ENCODE data around the gene WDR70. TPM values are rescaled to one million over a fixed set of nuclear protein-coding genes. Genes with fewer than 3 reads are reported as not detected.

The WDR70 gene
- total RNA-seq, 1 experiment from 2014 or later, result 31.3 TPM

- H3K27ac Mint-ChIP-seq (ENCODE audit: low read depth, unreplicated experiment), result no peak overlapping the region
- POLR2A ChIA-PET, result interaction anchor here (1.6 kb wide), 1 partner anchor 11 kb away, joined by 6 read pairs; no protein-coding TSS in a partner anchor
- CTCF ChIA-PET, result interaction anchor here (0.6 to 2.1 kb wide), 4 partner anchors 10 to 768 kb away, joined by 3 to 7 read pairs (median 3); no protein-coding TSS in a partner anchor
Observed at GRCh38 chr5:37424441-37424840, 45.3 kb downstream of the WDR70 start.

DNA sequence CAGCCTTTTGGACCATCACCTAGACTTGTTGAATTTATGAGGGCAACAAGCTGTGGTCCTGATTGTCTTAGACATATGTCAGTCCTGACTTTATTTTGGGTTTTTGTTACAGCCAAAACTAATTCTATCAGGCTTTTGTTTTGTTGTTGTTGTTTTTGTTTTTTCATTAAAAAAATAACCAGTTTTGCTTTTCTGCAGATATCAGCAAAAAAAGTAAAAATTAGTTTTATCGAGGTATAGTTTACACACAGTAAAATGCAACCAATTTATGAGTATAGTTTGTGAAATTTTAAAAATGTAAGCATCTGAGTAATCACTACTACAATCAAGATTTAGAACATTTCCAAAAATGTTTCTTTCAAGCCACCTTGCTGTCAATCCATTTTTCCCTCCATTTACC is 48.9 kb downstream of the WDR70 start:
- Mint-ChIP-seq H3K36me3 (ENCODE audit: insufficient read depth, unreplicated experiment) (peaks cover 19% of the 10 kb centered on the region), H3K4me1 (ENCODE audit: insufficient read depth, unreplicated experiment) (no peaks in the 10 kb centered on the region), H3K27me3 (ENCODE audit: insufficient read depth, unreplicated experiment) (no peaks in the 10 kb centered on the region), H3K27ac (ENCODE audit: low read depth, unreplicated experiment) (no peak overlapping the region), H3K9me3 (ENCODE audit: unreplicated experiment) (no peaks in the 10 kb centered on the region), H3K4me3 (ENCODE audit: unreplicated experiment) (no peak overlapping the region)
- ChIA-PET POLR2A (no interaction called here), CTCF (interaction anchor here (0.5 to 1.6 kb wide), 4 partner anchors 15 to 992 kb away, joined by 3 to 5 read pairs (median 4); no protein-coding TSS in a partner anchor)
- BruUV-seq (replicated peaks), result no TSS peak
- DNase-seq (ENCODE audit: unreplicated experiment), result no peak
- no peak for TF ChIP-seq CTCF (IDR thresholded peaks at IDR 0.05; ENCODE audit: unreplicated experiment)
- intact Hi-C loops (cut with micrococcal nuclease), result no loop called here

More at GRCh38 chr5:37424441-37424840, 45.3 kb downstream of the WDR70 start:
- Mint-ChIP-seq H3K4me3 (ENCODE audit: unreplicated experiment) (no peak overlapping the region), H3K4me1 (ENCODE audit: insufficient read depth, unreplicated experiment) (no peaks in the 10 kb centered on the region), H3K36me3 (ENCODE audit: insufficient read depth, unreplicated experiment) (peaks cover 26% of the 10 kb centered on the region), H3K9me3 (ENCODE audit: unreplicated experiment) (no peaks in the 10 kb centered on the region), H3K27me3 (ENCODE audit: insufficient read depth, unreplicated experiment) (no peaks in the 10 kb centered on the region)
- peak; percentile 7 for DNase-seq (ENCODE audit: unreplicated experiment)
- no peak for TF ChIP-seq CTCF (IDR thresholded peaks at IDR 0.05; ENCODE audit: unreplicated experiment)
- intact Hi-C loops (cut with micrococcal nuclease), result no loop called here
- no TSS peak for BruUV-seq (replicated peaks)

DNA sequence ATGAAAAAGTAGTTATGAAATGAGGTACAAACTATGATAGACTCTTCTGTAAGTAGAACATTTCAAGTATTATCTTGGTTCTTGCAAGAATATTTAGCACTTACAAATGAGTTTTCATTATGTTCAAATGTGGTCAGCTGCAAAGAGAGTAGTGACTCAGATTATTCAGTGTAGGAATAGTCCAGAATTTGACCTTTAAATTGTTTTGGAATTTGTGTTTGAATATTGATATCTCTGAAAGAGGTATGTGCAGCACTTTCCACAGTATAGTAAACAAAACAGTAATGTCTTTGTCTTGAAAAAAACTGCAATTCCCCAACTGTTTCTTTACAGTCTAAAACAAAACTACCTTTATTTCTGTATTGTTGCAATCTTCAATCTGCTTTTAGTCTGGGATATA is 56.1 kb downstream of the WDR70 start:
- Mint-ChIP-seq H3K9me3 (ENCODE audit: unreplicated experiment) (no peaks in the 10 kb centered on the region), H3K36me3 (ENCODE audit: insufficient read depth, unreplicated experiment) (peaks cover 16% of the 10 kb centered on the region), H3K4me1 (ENCODE audit: insufficient read depth, unreplicated experiment) (no peaks in the 10 kb centered on the region), H3K4me3 (ENCODE audit: unreplicated experiment) (no peak overlapping the region), H3K27me3 (ENCODE audit: insufficient read depth, unreplicated experiment) (no peaks in the 10 kb centered on the region), H3K27ac (ENCODE audit: low read depth, unreplicated experiment) (no peak overlapping the region)
- CTCF ChIA-PET, result interaction anchor here (0.7 kb wide), 1 partner anchor 11 kb away, joined by 3 read pairs; no protein-coding TSS in a partner anchor
- POLR2A ChIA-PET, result interaction anchor here (1.1 to 2.1 kb wide), 2 partner anchors 10 to 64 kb away, joined by 3 to 6 read pairs; partner anchors contain the start of gene NUP155
- no TSS peak for BruUV-seq (replicated peaks)
- intact Hi-C loops (cut with micrococcal nuclease), result no loop called here
- TF ChIP-seq CTCF (IDR thresholded peaks at IDR 0.05; ENCODE audit: unreplicated experiment), result no peak
- DNase-seq (ENCODE audit: unreplicated experiment), result no peak

DNA sequence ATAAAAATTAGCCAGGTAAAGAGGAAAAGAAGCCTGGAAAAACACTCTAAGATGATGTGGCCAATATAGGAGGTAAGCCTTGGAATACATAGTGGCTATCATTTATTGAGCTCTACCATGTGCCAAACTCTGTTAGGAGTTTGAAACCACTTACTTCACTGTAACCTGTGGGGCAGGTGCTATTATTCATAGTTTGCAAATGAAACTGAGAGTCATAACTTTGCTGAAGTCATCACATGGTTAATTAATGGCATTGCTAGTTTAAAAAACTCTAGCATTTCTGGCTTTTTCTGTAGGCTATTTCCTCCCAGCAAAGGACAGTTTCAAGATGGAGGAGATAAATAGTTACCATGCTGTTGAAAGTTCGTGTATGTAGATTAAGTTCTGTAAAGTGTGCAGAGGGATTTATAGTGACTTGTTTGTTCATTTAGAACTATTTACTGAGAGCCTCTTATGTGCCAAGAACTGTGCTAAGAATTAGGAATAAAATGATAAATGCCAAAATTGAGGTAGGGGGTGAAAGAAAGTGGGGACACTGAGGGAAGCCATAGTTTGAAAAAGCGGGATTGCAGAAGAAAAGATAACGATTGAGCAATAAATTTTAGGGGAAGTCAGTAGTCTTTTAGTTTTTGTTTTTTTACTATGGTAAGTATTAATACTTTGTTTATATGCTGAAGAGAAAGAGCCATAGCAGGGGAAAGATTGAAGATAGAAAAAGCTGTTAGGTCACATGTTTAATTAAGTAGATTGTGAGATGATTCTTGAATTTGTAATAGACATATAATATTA is 57.2 kb downstream of the WDR70 start:
- TF ChIP-seq CTCF (IDR thresholded peaks at IDR 0.05; ENCODE audit: unreplicated experiment), result no peak
- intact Hi-C loops (cut with micrococcal nuclease), result no loop called here
- H3K27me3 Mint-ChIP-seq (ENCODE audit: insufficient read depth, unreplicated experiment), result no peaks in the 10 kb centered on the region
- no TSS peak for BruUV-seq (replicated peaks)
- no peaks in the 10 kb centered on the region for H3K4me1 Mint-ChIP-seq (ENCODE audit: insufficient read depth, unreplicated experiment)
- no peaks in the 10 kb centered on the region for H3K9me3 Mint-ChIP-seq (ENCODE audit: unreplicated experiment)
- ChIA-PET CTCF (no interaction called here), POLR2A (interaction anchor here (2.1 kb wide), 1 partner anchor 11 kb away, joined by 6 read pairs; no protein-coding TSS in a partner anchor)
- no peak overlapping the region for H3K4me3 Mint-ChIP-seq (ENCODE audit: unreplicated experiment)
- DNase-seq (ENCODE audit: unreplicated experiment), result no peak
- no peak overlapping the region for H3K27ac Mint-ChIP-seq (ENCODE audit: low read depth, unreplicated experiment)
- peaks cover 16% of the 10 kb centered on the region for H3K36me3 Mint-ChIP-seq (ENCODE audit: insufficient read depth, unreplicated experiment)
